Hepatocyte (in vitro differentiated cells): ENCODE data around the gene GJC2. TPM values are rescaled to one million over a fixed set of nuclear protein-coding genes. Genes with fewer than 3 reads are reported as not detected.
"Not testable (repeated sequence)": the region's sequence is repeated elsewhere in the genome, so short reads cannot be mapped to it uniquely, and the experiment has no call there.

Experiments
- DNase-seq: peaks from one replicate; pipeline ENCODE4 v3.0.0-alpha.2; 2016; ENCODE audit warnings: low spot score
- H2AFZ ChIP-seq: fragments of 200-600 bp; sonication (generic); 2 replicates; pipeline ENCODE4 v1.6.0; 2016; ENCODE audit warnings: antibody characterized with exemption, mild to moderate bottlenecking
- H3K27ac ChIP-seq: fragments of 200-600 bp; sonication (generic); 2 replicates; pipeline ENCODE4 v1.5.1; 2016; ENCODE audit warnings: mild to moderate bottlenecking
- H3K27me3 ChIP-seq: fragments of 200-600 bp; sonication (generic); 2 replicates; pipeline ENCODE4 v1.6.1; 2016
- H3K36me3 ChIP-seq: fragments of 200-600 bp; sonication (generic); replicated peaks from 2 replicates; pipeline ENCODE4 v1.5.1; 2016; ENCODE audit warnings: low read depth; ENCODE audit not compliant: insufficient read depth
- H3K4me1 ChIP-seq: fragments of 200-600 bp; sonication (generic); 2 replicates; pipeline ENCODE4 v1.5.1; 2016; ENCODE audit warnings: mild to moderate bottlenecking, moderate library complexity; ENCODE audit not compliant: insufficient read depth
- H3K4me2 ChIP-seq: fragments of 200-600 bp; sonication (generic); 2 replicates; pipeline ENCODE4 v1.6.0; 2016
- H3K4me3 ChIP-seq: fragments of 200-600 bp; sonication (generic); 2 replicates; pipeline ENCODE4 v1.5.1; 2016; ENCODE audit warnings: mild to moderate bottlenecking
- H3K79me2 ChIP-seq: fragments of 200-600 bp; sonication (generic); 2 replicates; pipeline ENCODE4 v1.6.0; 2017; ENCODE audit warnings: mild to moderate bottlenecking
- H3K9me2 ChIP-seq: fragments of 200-600 bp; sonication (generic); replicated peaks from 2 replicates; pipeline ENCODE4 v1.6.0; 2017; ENCODE audit warnings: mild to moderate bottlenecking; ENCODE audit not compliant: insufficient read depth
- H3K9me3 ChIP-seq: fragments of 200-600 bp; sonication (generic); 2 replicates; pipeline ENCODE4 v1.5.1; 2016; ENCODE audit warnings: low read depth, mild to moderate bottlenecking
- H4K20me1 ChIP-seq: fragments of 200-600 bp; sonication (generic); 2 replicates; pipeline ENCODE4 v1.6.0; 2016; ENCODE audit warnings: mild to moderate bottlenecking; ENCODE audit not compliant: insufficient read depth, poor library complexity, severe bottlenecking
- CTCF ChIP-seq: fragments of 200-600 bp; sonication (generic); IDR thresholded peaks from 2 replicates; pipeline ENCODE4 v1.5.1; 2016; ENCODE audit warnings: antibody characterized with exemption, mild to moderate bottlenecking; ENCODE audit not compliant: poor library complexity
- EZH2 ChIP-seq: fragments of 200-600 bp; sonication (generic); IDR thresholded peaks from 2 replicates; pipeline ENCODE4 v1.6.1; 2016; ENCODE audit warnings: antibody characterized with exemption, mild to moderate bottlenecking, borderline replicate concordance
- EZH2phosphoT487 ChIP-seq: fragments of 200-600 bp; sonication (generic); IDR thresholded peaks from one replicate; pipeline ENCODE4 v1.6.1; 2018; ENCODE audit warnings: antibody characterized with exemption, mild to moderate bottlenecking, low read depth, moderate library complexity; ENCODE audit not compliant: unreplicated experiment, severe bottlenecking
- WGBS: methylation state at CpG from one replicate; pipeline ENCODE4 v1.1.6; 2016; ENCODE audit warnings: low lambda C conversion rate; ENCODE audit errors: missing lambda C conversion rate; 5-methylcytosine and 5-hydroxymethylcytosine counted together
- polyA plus RNA-seq: library from polyadenylated mRNA; unstranded; fragments of >200 nt; fragmentation: Nextera tagmentation; extraction: Ambion mirVana; gene quantifications from 2 replicates; pipeline ENCODE4 v1.2.1, GENCODE V29; 2016
- total RNA-seq: library from RNA; depleted of rRNA; stranded (reverse); fragments of >200 nt; gene quantifications from 2 replicates; pipeline ENCODE4 v1.2.3, GENCODE V29; 2014

GJC2 gene
- total and polyA plus RNA-seq, 2 experiments from 2014 or later, result 0.40 to 1.6 TPM

- H3K27me3 ChIP-seq, result no peaks in the 10 kb centered on the region
- no peak overlapping the region for H3K4me3 ChIP-seq
- H3K9me3 ChIP-seq, result no peaks in the 10 kb centered on the region
- TF ChIP-seq EZH2 (no peak), EZH2phosphoT487 (no peak), CTCF (no peak)
- no peaks in the 10 kb centered on the region for H3K9me2 ChIP-seq
- no peak overlapping the region for H3K4me2 ChIP-seq
- H3K79me2 ChIP-seq, result peaks cover 48% of the 10 kb centered on the region
- no peaks in the 10 kb centered on the region for H4K20me1 ChIP-seq
- no peak for DNase-seq
- no peaks in the 10 kb centered on the region for H3K36me3 ChIP-seq
- 95% methylated on average over 7 of the region's 7 CpGs for WGBS
- peaks cover 6% of the 10 kb centered on the region for H3K4me1 ChIP-seq
- H3K27ac ChIP-seq, result no peak overlapping the region
- H2AFZ ChIP-seq, result no peak overlapping the region
Observed at GRCh38 chr1:228170666-228171065, 20.9 kb downstream of the GJC2 start.

- Histone ChIP-seq H3K9me3 (no peaks in the 10 kb centered on the region), H3K27me3 (no peaks in the 10 kb centered on the region), H3K79me2 (peaks cover 48% of the 10 kb centered on the region), H3K36me3 (no peaks in the 10 kb centered on the region), H3K27ac (no peak overlapping the region), H3K4me1 (peaks cover 6% of the 10 kb centered on the region), H4K20me1 (no peaks in the 10 kb centered on the region), H3K4me3 (no peak overlapping the region), H3K4me2 (no peak overlapping the region), H3K9me2 (no peaks in the 10 kb centered on the region), H2AFZ (no peak overlapping the region)
- no peak for TF ChIP-seq EZH2
- TF ChIP-seq CTCF, result no peak
- TF ChIP-seq EZH2phosphoT487, result no peak
- DNase-seq, result no peak
- WGBS, result 85% methylated on average over 8 of the region's 10 CpGs
Observed at GRCh38 chr1:228171221-228171891, 21.6 kb downstream of the GJC2 start.

GRCh38 chr1:228172591-228173527, 23.1 kb downstream of the GJC2 start:
- WGBS, result 94% methylated on average over 20 of the region's 21 CpGs
- Histone ChIP-seq H3K27me3 (no peaks in the 10 kb centered on the region), H3K27ac (no peak overlapping the region), H3K9me3 (no peaks in the 10 kb centered on the region), H3K9me2 (no peaks in the 10 kb centered on the region), H3K4me1 (no peaks in the 10 kb centered on the region), H3K79me2 (peaks cover 35% of the 10 kb centered on the region), H4K20me1 (no peaks in the 10 kb centered on the region), H2AFZ (no peak overlapping the region), H3K4me2 (no peak overlapping the region), H3K4me3 (no peak overlapping the region), H3K36me3 (no peaks in the 10 kb centered on the region)
- TF ChIP-seq EZH2phosphoT487 (no peak), EZH2 (no peak), CTCF (no peak)
- DNase-seq, result no peak

GRCh38 chr1:228173528-228174481, 24.1 kb downstream of the GJC2 start:
- H3K4me3 ChIP-seq, DNase-seq, H3K27ac ChIP-seq, H3K27me3 ChIP-seq, H4K20me1 ChIP-seq, H2AFZ ChIP-seq, H3K4me2 ChIP-seq, H3K36me3 ChIP-seq, H3K4me1 ChIP-seq, H3K9me3 ChIP-seq, H3K9me2 ChIP-seq: not testable (repeated sequence)
- WGBS, result 59% methylated on average over 29 of the region's 69 CpGs
- H3K79me2 ChIP-seq, result peaks cover 25% of the 10 kb centered on the region
